Kidney (tissue), 14 donors: ENCODE results near the gene CTNNA2. TPM values are rescaled to one million over a fixed set of nuclear protein-coding genes. Genes with fewer than 3 reads are reported as not detected.

Experiments used
- DNase-seq, 5 donors: peaks; one replicate each; pipeline ENCODE4 v3.0.0-alpha.2; 2013 to 2020
- FAIRE-seq: peaks from 2 replicates; lab custom pipeline; 2012; peaks lifted over from hg19 to GRCh38; lab: Jason Lieb, UNC
- H3K27ac ChIP-seq, 2 donors: one replicate each; pipeline ENCODE4 v1.7.0; 2013; ENCODE audit warnings: low read depth in 2 of 2, low read length in 2 of 2, inconsistent platforms in 1 of 2
- H3K27me3 ChIP-seq: one replicate; pipeline ENCODE4 v1.7.1; 2013; ENCODE audit warnings: low read length, inconsistent platforms; ENCODE audit not compliant: control insufficient read depth, insufficient read depth
- H3K36me3 ChIP-seq, 3 donors: one replicate each; pipeline versions ENCODE4 v1.7.0 to v1.7.1; 2013; ENCODE audit warnings: low read length in 3 of 3, control low read depth in 1 of 3, inconsistent platforms in 1 of 3; ENCODE audit not compliant: insufficient read depth in 3 of 3, control insufficient read depth in 2 of 3
- H3K4me1 ChIP-seq, 3 donors: one replicate each; pipeline versions ENCODE4 v1.7.0 to v1.7.1; 2013; ENCODE audit warnings: low read length in 3 of 3, inconsistent platforms in 1 of 3, low read depth in 1 of 3; ENCODE audit not compliant: control insufficient read depth in 2 of 3, insufficient read depth in 2 of 3
- H3K4me3 ChIP-seq, 3 donors: one replicate each; pipeline versions ENCODE4 v1.7.0 to v1.8.1; 2013; ENCODE audit warnings: low read length in 3 of 3, control low read depth in 1 of 3, inconsistent platforms in 1 of 3
- H3K9ac ChIP-seq, 3 donors: one replicate each; pipeline versions ENCODE4 v1.7.0 to v1.7.1; 2013; ENCODE audit warnings: low read length in 3 of 3, control low read depth in 1 of 3, inconsistent platforms in 1 of 3
- H3K9me3 ChIP-seq, 3 donors: one replicate each; pipeline versions ENCODE4 v1.7.0 to v1.7.1; 2013; ENCODE audit warnings: low read length in 3 of 3, control low read depth in 1 of 3, inconsistent platforms in 1 of 3; ENCODE audit not compliant: control insufficient read depth in 2 of 3, insufficient read depth in 1 of 3
- intact Hi-C: fragments of 100-400 bp; cut with DNase I; formaldehyde crosslinking; loops from one replicate; pipeline ENCODE4 v1.11.1; 2022
- polyA plus RNA-seq: library from polyadenylated mRNA; stranded (reverse); fragments of 350-450 nt; fragmentation: Illumina TruSeq; extraction: RNeasy Lipid Tissue Mini Kit (QIAGEN cat#74804); gene quantifications from one replicate; pipeline ENCODE4 v1.2.3, GENCODE V29; 2014; ENCODE audit warnings: low read depth, low replicate concordance; ENCODE audit not compliant: insufficient read depth
- total RNA-seq: library from RNA; stranded (reverse); fragmentation: NEBNext Ultra II Directional; extraction: Animal tissue kit (Norgen Biotek cat#: 25700); gene quantifications from one replicate; pipeline ENCODE4 v1.2.1, GENCODE V29; 2021
- TF ChIP-seq, protein P1 (sequence below): IDR thresholded peaks from 3 replicates; pipeline ENCODE4 v1.5.1; 2012; ENCODE audit warnings: mild to moderate bottlenecking, moderate library complexity, borderline replicate concordance; ENCODE audit not compliant: insufficient read depth; ENCODE audit errors: extremely low read depth
- donor health status: control.
- donor health status: control.
- donor health status: control.
- donor health status: control.
- donor health status: control.
- donor health status: DM: yes; HTN: yes; CAD: no.
- donor health status: Normal renal cell carcinoma (clear cell type).

Gene CTNNA2
- total and polyA plus RNA-seq, 2 donors from 2014 or later, result 0.47 TPM; not detected in 1

DNA sequence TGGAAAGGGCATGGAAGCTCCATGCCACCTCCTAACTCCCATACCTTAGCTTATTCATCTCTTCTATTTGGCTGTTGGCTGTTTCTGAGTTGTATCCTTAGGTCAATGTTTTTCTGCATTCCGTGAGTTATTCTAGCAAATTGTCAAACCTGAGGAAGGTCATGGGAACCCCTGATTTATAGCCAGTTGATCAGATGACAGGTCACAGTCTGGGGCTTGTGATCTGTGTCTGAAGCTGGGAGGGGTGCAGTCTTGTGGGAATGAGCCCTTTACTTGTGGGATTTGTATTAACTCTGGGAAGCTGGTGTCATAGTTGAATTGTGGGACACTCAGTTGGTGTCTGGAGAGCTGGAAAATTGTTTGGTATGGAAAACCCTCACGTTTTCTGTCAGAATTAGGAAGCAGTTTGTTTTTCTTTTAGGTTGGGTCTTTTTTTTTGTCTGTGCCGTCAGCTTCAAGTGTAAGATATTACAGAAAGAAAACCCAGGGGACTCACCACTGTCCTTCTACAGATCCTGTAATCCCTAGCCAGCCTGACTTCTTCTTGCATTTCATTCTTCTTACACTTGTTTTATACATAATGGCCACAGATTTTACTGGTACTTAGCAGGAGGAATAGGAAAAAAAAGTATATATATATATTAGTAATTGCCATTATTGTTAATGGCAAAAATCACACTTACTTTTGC is 653.8 kb downstream of the CTNNA2 start:
- no peak for FAIRE-seq
- intact Hi-C loops, result no loop called here

GRCh38 chr2:80167284-80167808 is 654.5 kb downstream of the CTNNA2 start:
- FAIRE-seq, result no peak
- TF ChIP-seq, protein P1, sequence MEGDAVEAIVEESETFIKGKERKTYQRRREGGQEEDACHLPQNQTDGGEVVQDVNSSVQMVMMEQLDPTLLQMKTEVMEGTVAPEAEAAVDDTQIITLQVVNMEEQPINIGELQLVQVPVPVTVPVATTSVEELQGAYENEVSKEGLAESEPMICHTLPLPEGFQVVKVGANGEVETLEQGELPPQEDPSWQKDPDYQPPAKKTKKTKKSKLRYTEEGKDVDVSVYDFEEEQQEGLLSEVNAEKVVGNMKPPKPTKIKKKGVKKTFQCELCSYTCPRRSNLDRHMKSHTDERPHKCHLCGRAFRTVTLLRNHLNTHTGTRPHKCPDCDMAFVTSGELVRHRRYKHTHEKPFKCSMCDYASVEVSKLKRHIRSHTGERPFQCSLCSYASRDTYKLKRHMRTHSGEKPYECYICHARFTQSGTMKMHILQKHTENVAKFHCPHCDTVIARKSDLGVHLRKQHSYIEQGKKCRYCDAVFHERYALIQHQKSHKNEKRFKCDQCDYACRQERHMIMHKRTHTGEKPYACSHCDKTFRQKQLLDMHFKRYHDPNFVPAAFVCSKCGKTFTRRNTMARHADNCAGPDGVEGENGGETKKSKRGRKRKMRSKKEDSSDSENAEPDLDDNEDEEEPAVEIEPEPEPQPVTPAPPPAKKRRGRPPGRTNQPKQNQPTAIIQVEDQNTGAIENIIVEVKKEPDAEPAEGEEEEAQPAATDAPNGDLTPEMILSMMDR, result no peak
- Histone ChIP-seq H3K9me3 (peaks cover 0 to 2% (median 0%) of the 10 kb centered on the region in 3 donors), H3K9ac (no peak overlapping the region), H3K27me3 (no peaks in the 10 kb centered on the region), H3K4me1 (no peaks in the 10 kb centered on the region), H3K4me3 (no peak overlapping the region), H3K27ac (no peak overlapping the region), H3K36me3 (no peaks in the 10 kb centered on the region)
- no peak for DNase-seq
- intact Hi-C loops, result no loop called here

More for the DNA sequence above, 653.8 kb downstream of the CTNNA2 start:
- no peak overlapping the region for H3K9ac ChIP-seq
- H3K36me3 ChIP-seq, result no peaks in the 10 kb centered on the region
- H3K4me1 ChIP-seq, result no peaks in the 10 kb centered on the region
- H3K9me3 ChIP-seq, result peaks cover 0 to 2% (median 0%) of the 10 kb centered on the region in 3 donors
- H3K27me3 ChIP-seq, result no peaks in the 10 kb centered on the region
- TF ChIP-seq, protein P1, result no peak
- peak in 1 of 5 donors; percentile 29 for DNase-seq
- H3K27ac ChIP-seq, result no peak overlapping the region
- no peak overlapping the region for H3K4me3 ChIP-seq

DNA sequence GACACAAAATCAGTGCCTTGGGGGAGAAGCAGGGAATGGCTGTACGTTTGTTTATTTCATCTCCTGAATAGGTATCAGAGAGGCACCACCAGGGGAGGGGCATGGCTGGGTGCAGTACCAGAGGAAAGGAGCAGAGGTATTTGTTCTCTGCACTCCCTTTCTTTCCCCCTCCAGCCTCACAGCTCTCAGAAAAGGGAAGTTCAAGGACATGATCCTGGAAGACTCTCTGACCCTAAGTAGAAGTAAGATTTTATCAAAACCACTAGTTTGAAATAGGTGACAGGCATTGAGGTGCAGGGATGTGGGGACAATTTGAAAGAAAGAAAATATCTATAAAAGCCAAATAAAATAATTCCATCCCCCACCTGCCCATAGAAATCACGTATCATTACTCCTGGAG is 655.2 kb downstream of the CTNNA2 start:
- H3K36me3 ChIP-seq, result no peaks in the 10 kb centered on the region
- H3K9me3 ChIP-seq, result peaks cover 0 to 2% (median 0%) of the 10 kb centered on the region in 3 donors
- intact Hi-C loops, result no loop called here
- no peak overlapping the region for H3K9ac ChIP-seq
- TF ChIP-seq, protein P1, result no peak
- no peaks in the 10 kb centered on the region for H3K4me1 ChIP-seq
- no peak for FAIRE-seq
- H3K27me3 ChIP-seq, result no peaks in the 10 kb centered on the region
- H3K27ac ChIP-seq, result no peak overlapping the region
- no peak for DNase-seq
- no peak overlapping the region for H3K4me3 ChIP-seq
